IMR-90 (cell line): ENCODE results near the gene CENPK. TPM values are rescaled to one million over a fixed set of nuclear protein-coding genes. Genes with fewer than 3 reads are reported as not detected.

Experiments used
- ATAC-seq: fragments of 200-7000 bp; cut with Tn5 transposase; 2 replicates; pipeline ENCODE4 v1.9.1; 2020; ENCODE audit warnings: low read depth, mild to moderate bottlenecking, moderate library complexity
- BruUV-seq: library from RNA; stranded (reverse); fragments of 400-500 nt; replicated peaks from 2 replicates; lab custom pipeline; 2021; lab: Mats Ljungman, UMichigan
- CTCF ChIA-PET: fragments of 300-600 bp; formaldehyde crosslinking; extraction: SDS; loops from one replicate; lab custom pipeline; 2021; ENCODE audit warnings: antibody characterized with exemption; lab: Yijun Ruan, JAX
- POLR2A ChIA-PET: fragments of 300-600 bp; sonication (Branson Sonifier 250); formaldehyde crosslinking; loops from one replicate; lab custom pipeline; 2022; ENCODE audit warnings: antibody characterized with exemption; ENCODE audit not compliant: unreplicated experiment; lab: Charles Lee
- DNase-seq: peaks from one replicate; pipeline ENCODE4 v3.0.0; 2013
- H2AFZ ChIP-seq: replicated peaks from 2 replicates; pipeline ENCODE3; 2013; ENCODE audit warnings: low read length, mild to moderate bottlenecking; ENCODE audit not compliant: poor library complexity
- H2AK5ac ChIP-seq: 2 replicates; pipeline ENCODE4 v1.6.1; 2013; ENCODE audit warnings: low read depth, low read length, inconsistent platforms
- H2AK9ac ChIP-seq: replicated peaks from 2 replicates; pipeline ENCODE3; 2013; ENCODE audit warnings: mild to moderate bottlenecking, low read depth, low read length, moderate library complexity; ENCODE audit not compliant: poor library complexity
- H2BK120ac ChIP-seq: 2 replicates; pipeline ENCODE4 v1.6.1; 2013; ENCODE audit warnings: low read depth, low read length, inconsistent platforms
- H2BK15ac ChIP-seq: 3 replicates; pipeline ENCODE4 v1.6.1; 2013; ENCODE audit warnings: low read depth, low read length, inconsistent platforms
- H2BK20ac ChIP-seq: 2 replicates; pipeline ENCODE4 v1.6.1; 2013; ENCODE audit warnings: low read depth, mild to moderate bottlenecking, inconsistent platforms, low read length, moderate library complexity
- H2BK5ac ChIP-seq: 2 replicates; pipeline ENCODE4 v1.6.1; 2013; ENCODE audit warnings: mild to moderate bottlenecking, low read depth, low read length, inconsistent platforms; ENCODE audit not compliant: poor library complexity, severe bottlenecking
- H3K14ac ChIP-seq: replicated peaks from 2 replicates; pipeline ENCODE4 v1.6.1; 2013; ENCODE audit warnings: low read depth, low read length, inconsistent platforms
- H3K18ac ChIP-seq: 2 replicates; pipeline ENCODE4 v1.6.1; 2013; ENCODE audit warnings: low read depth, low read length, control low read depth
- H3K23ac ChIP-seq: 2 replicates; pipeline ENCODE4 v1.6.1; 2013; ENCODE audit warnings: low read depth, low read length, inconsistent platforms
- H3K27ac ChIP-seq: 2 replicates; pipeline ENCODE4 v1.5.1; 2013; ENCODE audit warnings: mild to moderate bottlenecking, control low read depth, low read length; ENCODE audit not compliant: insufficient read depth
- H3K27me3 ChIP-seq: 2 replicates; pipeline ENCODE4 v1.6.1; 2013; ENCODE audit warnings: low read length; ENCODE audit not compliant: control insufficient read depth, insufficient read depth
- H3K36me3 ChIP-seq: 2 replicates; pipeline ENCODE4 v1.6.1; 2013; ENCODE audit warnings: low read length, mixed read lengths; ENCODE audit not compliant: control insufficient read depth, insufficient read depth
- H3K4ac ChIP-seq: 2 replicates; pipeline ENCODE4 v1.6.1; 2013; ENCODE audit warnings: low read depth, low read length, inconsistent platforms
- H3K4me1 ChIP-seq: 2 replicates; pipeline ENCODE4 v1.6.1; 2013; ENCODE audit warnings: low read length, mixed read lengths; ENCODE audit not compliant: control insufficient read depth, insufficient read depth
- H3K4me2 ChIP-seq: 2 replicates; pipeline ENCODE4 v1.6.1; 2013; ENCODE audit warnings: low read depth, mild to moderate bottlenecking, control low read depth, low read length, moderate library complexity
- H3K4me3 ChIP-seq: 2 replicates; pipeline ENCODE4 v1.5.1; 2013; ENCODE audit warnings: low read depth, mild to moderate bottlenecking, control low read depth, low read length, moderate library complexity; ENCODE audit not compliant: insufficient read depth
- H3K56ac ChIP-seq: 2 replicates; pipeline ENCODE4 v1.6.1; 2013; ENCODE audit warnings: low read length, inconsistent platforms; ENCODE audit not compliant: insufficient read depth; ENCODE audit errors: extremely low read depth
- H3K79me1 ChIP-seq, 2 experiments: 2 replicates each; pipeline ENCODE4 v1.6.1; 2013; ENCODE audit warnings: low read length in 2 of 2, inconsistent platforms in 1 of 2, low read depth in 1 of 2
- H3K9ac ChIP-seq: 2 replicates; pipeline ENCODE4 v1.6.1; 2013; ENCODE audit warnings: low read depth, low read length, control low read depth
- H3K9me1 ChIP-seq: 2 replicates; pipeline ENCODE4 v1.6.1; 2013; ENCODE audit warnings: low read length, inconsistent platforms; ENCODE audit not compliant: insufficient read depth
- H3K9me3 ChIP-seq: 2 replicates; pipeline ENCODE4 v1.6.1; 2013; ENCODE audit warnings: low read length; ENCODE audit not compliant: control insufficient read depth, insufficient read depth
- H4K20me1 ChIP-seq: 2 replicates; pipeline ENCODE4 v1.6.1; 2013; ENCODE audit warnings: low read length, inconsistent platforms; ENCODE audit not compliant: insufficient read depth
- H4K5ac ChIP-seq: 2 replicates; pipeline ENCODE4 v1.6.1; 2013; ENCODE audit warnings: mild to moderate bottlenecking, low read depth, low read length, control low read depth
- H4K8ac ChIP-seq, 2 experiments: 2 replicates each; pipeline ENCODE4 v1.6.1; 2013; ENCODE audit warnings: low read depth in 2 of 2, low read length in 2 of 2, control low read depth in 1 of 2, inconsistent platforms in 1 of 2
- H4K91ac ChIP-seq: 2 replicates; pipeline ENCODE4 v1.6.1; 2013; ENCODE audit warnings: low read depth, low read length, inconsistent platforms; ENCODE audit not compliant: insufficient read depth
- MXI1 ChIP-seq: IDR thresholded peaks from 2 replicates; pipeline ENCODE4 v1.6.1; 2012; ENCODE audit warnings: low read depth, mild to moderate bottlenecking, low read length, moderate library complexity, borderline replicate concordance
- POLR2A ChIP-seq: IDR thresholded peaks from 2 replicates; pipeline ENCODE4 v1.6.1; 2012; ENCODE audit warnings: mild to moderate bottlenecking, low read depth, low read length
- WGBS, 2 experiments: methylation state at CpG; one replicate each; pipeline versions ENCODE4 v1.1.5 to v1.1.7; 2013; ENCODE audit warnings: missing lambda C conversion rate in 2 of 2; ENCODE audit not compliant: insufficient read length in 1 of 2; ENCODE audit errors: extremely low coverage in 2 of 2; 5-methylcytosine and 5-hydroxymethylcytosine counted together
- dilution Hi-C: fragments of 300-500 bp; cut with HindIII; formaldehyde crosslinking; loops from one replicate; pipeline ENCODE4 v1.14.3; 2018; ENCODE audit warnings: low sequenced_read_pairs; ENCODE audit not compliant: unreplicated experiment
- in situ Hi-C: fragments of 300-500 bp; cut with MboI; formaldehyde crosslinking; loops from 3 replicates; pipeline ENCODE4 v1.14.3; 2019; ENCODE audit warnings: low sequenced_read_pairs, inconsistent platforms, mixed read lengths
- intact Hi-C: fragments of 100-400 bp; cut with micrococcal nuclease; formaldehyde crosslinking; loops from 2 replicates; pipeline ENCODE4 v1.10.0; 2022
- polyA plus RNA-seq, 3 experiments: library from polyadenylated mRNA; depleted of rRNA; stranded (reverse); fragments of >200 nt; gene quantifications; 2 replicates each; pipeline ENCODE4 v1.2.3, GENCODE V29; 2012; ENCODE audit warnings: low replicate concordance in 1 of 3
- total RNA-seq: library from RNA; depleted of rRNA; stranded (reverse); fragments of >200 nt; gene quantifications from 2 replicates; pipeline ENCODE4 v1.2.3, GENCODE V29; 2012

The CENPK gene
- total and polyA plus RNA-seq, 2 of the 4 experiments (the other 2 are of a cell fraction): 5.6 to 9.4 TPM

DNA sequence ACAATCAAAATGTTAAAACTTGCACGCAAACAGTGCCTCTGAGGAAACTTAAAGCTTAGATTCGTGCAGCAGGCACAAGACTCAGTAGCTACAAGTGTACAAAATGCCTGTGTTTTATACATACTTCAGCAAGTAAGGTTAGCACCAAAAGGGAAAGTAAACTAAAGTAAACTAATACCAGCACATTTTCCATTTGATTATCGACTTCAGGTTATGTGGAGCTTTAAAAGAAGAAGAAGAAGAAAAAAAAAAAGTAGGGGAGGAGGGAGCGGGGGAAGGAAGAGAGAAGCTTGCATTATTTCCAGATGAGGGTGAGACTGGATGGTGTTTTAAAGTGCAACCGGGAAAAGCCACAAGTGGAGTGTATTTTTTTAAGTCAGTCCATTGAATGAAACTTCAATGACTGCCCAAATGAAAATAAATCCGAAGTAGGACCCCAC is 80.7 kb downstream of the CENPK start:
- peak overlapping the region; percentile 92 for H4K5ac ChIP-seq
- DNase-seq (peak; percentile 58), ATAC-seq (peak; percentile 18)
- H3K14ac ChIP-seq: peak overlapping the region; percentile 99
- peak overlapping the region; percentile 97 for H3K56ac ChIP-seq
- peak overlapping the region; percentile 96; the same call in 1 of the 2 replicates for H2BK20ac ChIP-seq
- H4K20me1 ChIP-seq: no peaks in the 10 kb centered on the region
- H3K27me3 ChIP-seq: no peaks in the 10 kb centered on the region
- peaks cover 2% of the 10 kb centered on the region; the same call in 1 of the 2 replicates for H3K4me1 ChIP-seq
- intact Hi-C loops (loop anchor here (1.0 to 5.0 kb wide), 3 partner anchors 340 to 848 kb away; no protein-coding TSS in a partner anchor), in situ Hi-C loops (loop anchor here (5.0 to 10.0 kb wide), 5 partner anchors 285 to 848 kb away; no protein-coding TSS in a partner anchor), dilution Hi-C loops (no loop called here)
- H3K79me1 ChIP-seq: peaks cover 0 to 8% of the 10 kb centered on the region in 2 experiments; a peak in 1 of 4 replicates
- H2BK15ac ChIP-seq: peak overlapping the region; percentile 11
- no peaks in the 10 kb centered on the region for H3K9me1 ChIP-seq
- H2AK9ac ChIP-seq: no peak overlapping the region
- POLR2A ChIA-PET: interaction anchor here (0.6 to 1.3 kb wide), 4 partner anchors 43 to 875 kb away, joined by 3 to 11 read pairs (median 6); no protein-coding TSS in a partner anchor
- peak overlapping the region; percentile 95 for H3K4ac ChIP-seq
- H3K9me3 ChIP-seq: no peaks in the 10 kb centered on the region
- WGBS, 2 experiments: no CpG with 5 or more reads among the region's 6 CpGs
- CTCF ChIA-PET: interaction anchor here (0.5 to 2.2 kb wide), 7 partner anchors 219 to 698 kb away, joined by 3 to 10 read pairs (median 4); no protein-coding TSS in a partner anchor
- H3K27ac ChIP-seq: peak overlapping the region; percentile 96
- H4K91ac ChIP-seq: peak overlapping the region; percentile 90
- peak overlapping the region; percentile 100 for H3K18ac ChIP-seq
- H2AFZ ChIP-seq: no peak overlapping the region
- H3K4me3 ChIP-seq: peak overlapping the region; percentile 88
- peak overlapping the region; percentile 98 for H2BK120ac ChIP-seq
- peak overlapping the region; percentile 98 for H3K9ac ChIP-seq
- TF ChIP-seq MXI1: no peak
- 0 out of 2 replicates have a peak, but pooled peaks have one; percentile 4 for TF ChIP-seq POLR2A
- no peak overlapping the region; the same call in 1 of the 2 replicates for H2AK5ac ChIP-seq
- peak overlapping the region; percentile 99 for H3K23ac ChIP-seq
- BruUV-seq: TSS peak; percentile 96
- peak overlapping the region; percentile 98 for H2BK5ac ChIP-seq
- H3K36me3 ChIP-seq: no peaks in the 10 kb centered on the region
- peak overlapping the region; percentile 25 to 95 for H4K8ac ChIP-seq
- peak overlapping the region; percentile 100 for H3K4me2 ChIP-seq
